ENCODE data around the gene RGS19. TPM values are rescaled to one million over a fixed set of nuclear protein-coding genes. Genes with fewer than 3 reads are reported as not detected.
A peak's percentile ranks its signal among the peaks of the same experiment; 100 is the strongest.

The RGS19 gene
- total RNA-seq, 4 donors from 2014 or later = 4.6 to 38.8 (median 6.7) TPM

DNA sequence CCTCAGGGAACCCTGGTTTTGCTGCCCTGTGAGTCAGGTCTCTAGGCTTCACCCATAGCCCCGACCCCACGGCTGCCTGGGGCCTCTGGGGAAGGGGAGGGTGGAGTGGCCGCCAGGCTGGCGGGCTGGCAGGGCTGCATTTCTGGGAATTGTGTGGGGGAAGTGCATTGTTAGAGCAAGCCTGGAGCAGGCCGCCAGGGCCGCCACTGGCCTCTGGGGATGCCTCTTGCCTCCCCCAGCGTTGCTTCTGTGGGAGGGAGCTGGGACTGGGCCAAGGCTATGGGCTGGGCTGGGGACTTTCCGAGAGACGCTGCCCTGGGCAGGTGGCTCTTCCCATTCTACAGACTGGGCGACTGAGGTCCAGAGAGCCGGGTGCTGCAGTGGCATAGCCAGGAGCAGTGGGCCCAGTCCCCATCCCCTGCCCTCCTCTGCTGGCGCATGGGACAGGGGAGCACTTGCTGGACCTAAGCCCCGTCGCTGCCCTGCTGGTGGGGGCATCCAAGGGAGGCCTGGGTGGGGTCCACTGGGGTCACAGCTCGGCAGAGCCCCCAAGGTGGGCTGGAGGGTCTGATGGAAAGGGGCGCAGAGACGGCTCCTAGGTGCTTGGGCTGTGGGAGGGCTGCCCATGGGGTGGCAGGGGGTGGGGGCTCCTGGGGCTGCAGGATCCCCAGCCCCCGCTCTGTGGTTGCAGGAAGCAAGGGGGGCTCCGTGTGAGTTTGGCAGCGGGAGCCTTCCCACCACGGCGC, 23.3 kb downstream of the RGS19 start:
- peak in 1 of 2 donors; percentile 66 for DNase-seq
- Histone ChIP-seq H3K9me3 (no peaks in the 10 kb centered on the region), H3K27ac (peak overlapping the region; percentile 55), H3K4me1 (peaks cover 0 to 9% of the 10 kb centered on the region in 2 donors), H3K4me3 (no peak overlapping the region), H3K36me3 (no peaks in the 10 kb centered on the region), H3K27me3 (no peaks in the 10 kb centered on the region)
- TF ChIP-seq POLR2A (IDR thresholded peaks at IDR 0.05) = no peak
- intact Hi-C loops (cut with DNase I; ENCODE audit: low total_unique reads) = no loop called here

DNA sequence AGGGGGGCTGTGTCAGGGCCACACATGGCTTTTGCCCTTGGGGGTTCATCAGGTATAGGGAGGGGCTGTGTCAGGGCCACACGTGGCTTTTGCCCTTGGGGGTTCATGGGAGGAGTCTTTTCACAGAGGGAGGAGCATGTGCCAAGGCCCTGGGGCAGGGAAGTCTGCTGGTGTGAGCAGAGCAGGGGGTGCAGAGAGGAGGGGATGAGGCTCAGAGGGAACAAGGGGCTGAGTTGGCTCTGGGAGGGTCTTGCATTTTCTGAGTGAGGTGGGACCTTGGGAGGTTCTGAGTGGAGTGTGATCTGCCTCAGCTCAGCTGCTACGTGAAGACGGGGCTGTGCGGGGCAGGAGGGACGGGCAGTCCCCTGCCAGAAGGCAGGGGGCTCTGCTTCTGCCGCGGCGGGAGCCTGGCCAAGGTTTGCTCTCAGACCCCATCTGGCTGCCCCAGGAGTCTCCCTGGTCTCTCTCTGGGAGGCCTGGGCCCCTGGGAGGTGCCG, 23.9 kb downstream of the RGS19 start:
- H3K4me1 ChIP-seq = peaks cover 0 to 9% of the 10 kb centered on the region in 2 donors
- no peaks in the 10 kb centered on the region for H3K27me3 ChIP-seq
- peak overlapping the region; percentile 55 for H3K27ac ChIP-seq

DNA sequence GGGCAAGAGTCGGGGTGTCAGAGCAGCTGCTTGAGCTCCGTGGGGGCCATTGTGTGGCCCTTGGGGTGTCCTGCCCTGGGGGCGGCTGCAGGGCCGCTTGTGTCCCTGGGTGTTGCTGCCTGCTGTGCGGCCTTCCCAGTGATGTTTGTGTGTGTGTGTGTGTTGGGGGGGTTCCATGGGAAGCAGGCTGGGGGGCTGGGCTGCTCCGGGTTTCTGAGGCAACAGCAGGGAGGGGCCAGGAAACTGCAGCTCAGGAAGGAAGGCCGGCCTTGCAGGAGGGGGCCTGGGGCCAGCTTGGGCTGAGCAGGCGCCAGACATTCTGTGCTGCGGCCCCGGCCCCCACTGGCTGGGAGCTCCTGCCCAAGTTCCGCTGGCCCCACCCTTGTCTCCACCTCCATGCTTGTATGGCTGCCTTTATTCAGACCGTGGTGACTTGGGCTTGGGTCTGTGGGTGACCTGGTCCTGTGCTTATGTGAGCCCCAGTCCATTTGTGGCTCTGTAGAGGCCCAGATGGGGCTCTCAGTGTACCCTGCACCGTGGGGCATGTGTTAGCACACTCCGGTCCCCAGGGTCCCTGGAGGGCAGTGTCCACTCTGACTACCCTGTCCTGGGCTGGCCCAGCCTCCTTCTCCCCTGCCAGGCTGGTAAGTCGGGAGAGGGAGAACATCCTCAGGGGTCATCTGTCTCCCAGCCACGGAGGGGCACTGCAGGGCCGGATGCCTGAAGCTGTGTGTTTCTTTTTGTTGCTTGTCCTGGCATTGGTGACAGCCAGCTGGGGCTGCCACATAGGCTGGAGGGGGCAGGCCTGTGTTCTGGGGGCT, 25.3 kb downstream of the RGS19 start:
- no peak for TF ChIP-seq POLR2A (IDR thresholded peaks at IDR 0.05)
- TF ChIP-seq, protein P1, sequence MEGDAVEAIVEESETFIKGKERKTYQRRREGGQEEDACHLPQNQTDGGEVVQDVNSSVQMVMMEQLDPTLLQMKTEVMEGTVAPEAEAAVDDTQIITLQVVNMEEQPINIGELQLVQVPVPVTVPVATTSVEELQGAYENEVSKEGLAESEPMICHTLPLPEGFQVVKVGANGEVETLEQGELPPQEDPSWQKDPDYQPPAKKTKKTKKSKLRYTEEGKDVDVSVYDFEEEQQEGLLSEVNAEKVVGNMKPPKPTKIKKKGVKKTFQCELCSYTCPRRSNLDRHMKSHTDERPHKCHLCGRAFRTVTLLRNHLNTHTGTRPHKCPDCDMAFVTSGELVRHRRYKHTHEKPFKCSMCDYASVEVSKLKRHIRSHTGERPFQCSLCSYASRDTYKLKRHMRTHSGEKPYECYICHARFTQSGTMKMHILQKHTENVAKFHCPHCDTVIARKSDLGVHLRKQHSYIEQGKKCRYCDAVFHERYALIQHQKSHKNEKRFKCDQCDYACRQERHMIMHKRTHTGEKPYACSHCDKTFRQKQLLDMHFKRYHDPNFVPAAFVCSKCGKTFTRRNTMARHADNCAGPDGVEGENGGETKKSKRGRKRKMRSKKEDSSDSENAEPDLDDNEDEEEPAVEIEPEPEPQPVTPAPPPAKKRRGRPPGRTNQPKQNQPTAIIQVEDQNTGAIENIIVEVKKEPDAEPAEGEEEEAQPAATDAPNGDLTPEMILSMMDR (IDR thresholded peaks at IDR 0.05) = no peak
- Histone ChIP-seq H3K27me3 (no peaks in the 10 kb centered on the region), H3K9me3 (no peaks in the 10 kb centered on the region), H3K4me3 (no peak overlapping the region), H3K36me3 (no peaks in the 10 kb centered on the region), H3K4me1 (peaks cover 0 to 13% of the 10 kb centered on the region in 2 donors), H3K27ac (peak overlapping the region; percentile 62 to 71)
- intact Hi-C loops (cut with DNase I; ENCODE audit: low total_unique reads) = no loop called here
- DNase-seq = peak in 1 of 2 donors; percentile 74

More for the DNA sequence above, 23.9 kb downstream of the RGS19 start:
- no peak for TF ChIP-seq POLR2A (IDR thresholded peaks at IDR 0.05)
- TF ChIP-seq, protein P1 (IDR thresholded peaks at IDR 0.05) = no peak
- intact Hi-C loops (cut with DNase I; ENCODE audit: low total_unique reads) = no loop called here
- Histone ChIP-seq H3K36me3 (no peaks in the 10 kb centered on the region), H3K9me3 (no peaks in the 10 kb centered on the region), H3K4me3 (no peak overlapping the region)
- no peak for DNase-seq

DNA sequence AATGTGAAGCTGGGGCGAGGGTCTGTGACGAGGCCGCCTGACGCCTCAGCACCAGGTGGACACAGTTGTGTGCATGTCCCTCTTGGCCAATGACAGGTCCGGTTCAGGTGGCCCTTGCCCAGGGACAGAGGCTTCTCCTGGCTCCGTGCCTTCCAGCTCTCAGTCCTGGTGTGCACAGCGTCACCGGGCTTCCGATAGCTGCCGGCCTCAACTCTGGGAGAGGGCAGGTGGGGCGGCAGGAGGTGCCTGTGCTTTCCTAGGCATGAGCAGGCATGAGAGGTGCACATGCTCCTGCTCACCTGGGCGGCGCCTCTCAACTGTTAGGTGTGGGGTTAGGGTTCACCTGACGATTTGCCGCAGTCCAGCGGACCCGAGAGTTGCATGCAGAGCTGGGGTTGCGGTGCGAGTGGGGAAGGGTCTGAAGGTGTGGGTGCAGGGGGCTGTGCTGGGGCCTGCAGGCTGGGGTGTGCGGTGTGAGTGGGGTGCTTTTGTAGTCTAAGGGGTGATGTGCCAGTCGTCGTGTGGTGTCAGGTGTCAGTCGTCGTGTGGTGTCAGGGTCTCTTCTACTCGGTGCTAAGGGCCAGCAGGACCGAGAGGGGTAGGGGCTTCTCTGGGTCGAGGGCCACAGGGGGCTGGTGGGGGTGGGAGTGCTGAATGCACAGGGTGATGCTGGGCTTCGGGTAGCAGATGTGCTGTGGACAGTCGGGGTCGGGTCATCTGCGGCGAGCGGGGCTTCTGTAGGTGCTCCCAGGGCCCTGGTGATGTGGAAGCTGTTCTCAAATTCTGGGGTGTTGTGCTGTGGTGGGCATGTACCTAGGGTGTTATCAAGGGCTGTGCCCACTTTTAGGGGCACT, 26.1 kb downstream of the RGS19 start:
- no peak for TF ChIP-seq POLR2A (IDR thresholded peaks at IDR 0.05)
- TF ChIP-seq, protein P1 (IDR thresholded peaks at IDR 0.05) = no peak
- Histone ChIP-seq H3K4me1 (peaks cover 0 to 19% of the 10 kb centered on the region in 2 donors), H3K27ac (peak overlapping the region; percentile 62 to 71), H3K9me3 (no peaks in the 10 kb centered on the region), H3K27me3 (no peaks in the 10 kb centered on the region), H3K4me3 (no peak overlapping the region), H3K36me3 (no peaks in the 10 kb centered on the region)
- no peak for DNase-seq
- intact Hi-C loops (cut with DNase I; ENCODE audit: low total_unique reads) = no loop called here

DNA sequence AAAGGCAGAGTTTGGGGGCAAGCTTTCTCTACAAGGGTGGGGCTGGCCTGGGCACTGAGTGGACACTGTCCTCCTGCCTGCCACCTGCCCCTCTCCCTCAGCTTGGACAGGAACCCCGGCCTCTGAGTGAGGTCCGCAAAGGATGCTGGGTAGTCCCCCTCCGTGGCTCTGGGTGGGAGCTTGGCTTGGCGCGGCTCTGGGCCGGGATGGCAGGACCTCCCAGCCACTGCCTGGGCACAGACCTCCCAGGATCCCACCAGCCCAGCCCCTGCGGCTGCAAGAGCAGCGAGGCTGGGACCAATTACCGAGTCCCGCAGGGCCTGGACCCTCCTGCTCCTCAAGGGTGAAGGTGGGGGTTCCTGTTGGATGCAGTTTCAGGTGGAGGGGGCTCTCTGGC, 27.0 kb downstream of the RGS19 start:
- intact Hi-C loops (cut with DNase I; ENCODE audit: low total_unique reads) = no loop called here
- Histone ChIP-seq H3K27me3 (no peaks in the 10 kb centered on the region), H3K36me3 (no peaks in the 10 kb centered on the region), H3K4me3 (no peak overlapping the region), H3K9me3 (no peaks in the 10 kb centered on the region), H3K4me1 (peaks cover 0 to 17% of the 10 kb centered on the region in 2 donors), H3K27ac (peak overlapping the region; percentile 62 to 71)
- no peak for DNase-seq
- TF ChIP-seq POLR2A (IDR thresholded peaks at IDR 0.05) = no peak
- TF ChIP-seq, protein P1 (IDR thresholded peaks at IDR 0.05) = no peak
